WTC11 (cell line): ENCODE measurements around the gene BACE2. TPM values are rescaled to one million over a fixed set of nuclear protein-coding genes. Genes with fewer than 3 reads are reported as not detected.

Source experiments
- ATAC-seq: fragments of 200-7000 bp; cut with Tn5 transposase; 2 replicates; pipeline ENCODE4 v1.10.0; 2021; ENCODE audit warnings: mild to moderate bottlenecking, moderate library complexity
- CTCF ChIA-PET: fragments of 300-600 bp; sonication (Branson Sonifier 250); formaldehyde crosslinking; loops from one replicate; lab custom pipeline; 2021; ENCODE audit warnings: antibody characterized with exemption; lab: Charles Lee
- POLR2A ChIA-PET: fragments of 350-600 bp; sonication (Branson Sonifier 250); formaldehyde crosslinking; loops from one replicate; lab custom pipeline; 2021; ENCODE audit warnings: antibody characterized with exemption; lab: Charles Lee
- DNase-seq: peaks from one replicate; pipeline ENCODE4 v3.0.0; 2021; ENCODE audit warnings: low spot score
- H3K27ac Mint-ChIP-seq: 2 replicates; pipeline ENCODE4 v1.8.0; 2021; ENCODE audit warnings: mixed read lengths
- H3K27me3 Mint-ChIP-seq: 2 replicates; pipeline ENCODE4 v1.8.0; 2021; ENCODE audit warnings: low read depth, mild to moderate bottlenecking, moderate library complexity, mixed read lengths
- H3K36me3 Mint-ChIP-seq: 2 replicates; pipeline ENCODE4 v1.8.0; 2021; ENCODE audit warnings: mixed read lengths
- H3K4me1 Mint-ChIP-seq: 2 replicates; pipeline ENCODE4 v1.8.0; 2022; ENCODE audit warnings: mixed read lengths
- H3K4me3 Mint-ChIP-seq: 2 replicates; pipeline ENCODE4 v1.8.0; 2021; ENCODE audit warnings: mild to moderate bottlenecking, moderate library complexity, mixed read lengths
- H3K9me3 Mint-ChIP-seq: 2 replicates; pipeline ENCODE4 v1.8.0; 2021; ENCODE audit warnings: mixed read lengths
- AFF4 ChIP-seq: sonication (generic); formaldehyde crosslinking; IDR thresholded peaks from 2 replicates; pipeline ENCODE4 v1.8.1; 2023; ENCODE audit warnings: mild to moderate bottlenecking, missing genetic modification reagents, borderline replicate concordance
- ELF4 ChIP-seq: sonication (generic); formaldehyde crosslinking; IDR thresholded peaks from 2 replicates; pipeline ENCODE4 v1.8.1; 2022; ENCODE audit warnings: low read depth, mild to moderate bottlenecking, moderate library complexity, missing genetic modification reagents
- ERG ChIP-seq: fragments of 250-450 bp; sonication (Bioruptor Pico); IDR thresholded peaks from 2 replicates; pipeline ENCODE4 v1.8.0; 2021; ENCODE audit warnings: mild to moderate bottlenecking
- FOXP1 ChIP-seq: sonication (generic); formaldehyde crosslinking; IDR thresholded peaks from 2 replicates; pipeline ENCODE4 v1.8.0; 2022; ENCODE audit warnings: missing genetic modification reagents, mild to moderate bottlenecking, moderate library complexity, borderline replicate concordance
- FOXP4 ChIP-seq: sonication (generic); formaldehyde crosslinking; IDR thresholded peaks from 2 replicates; pipeline ENCODE4 v1.8.0; 2022; ENCODE audit warnings: mild to moderate bottlenecking, missing genetic modification reagents
- GABPB1 ChIP-seq: sonication (generic); formaldehyde crosslinking; IDR thresholded peaks from 2 replicates; pipeline ENCODE4 v1.8.1; 2023; ENCODE audit warnings: mild to moderate bottlenecking, missing genetic modification reagents
- MXD4 ChIP-seq: fragments of 250-450 bp; sonication (Bioruptor Pico); IDR thresholded peaks from 2 replicates; pipeline ENCODE4 v1.8.0; 2021; ENCODE audit warnings: mild to moderate bottlenecking, moderate library complexity, borderline replicate concordance
- NR3C1 ChIP-seq: sonication (generic); formaldehyde crosslinking; conservative IDR thresholded peaks from 2 replicates; pipeline ENCODE4 v1.8.1; 2023; ENCODE audit warnings: low read depth, mild to moderate bottlenecking, missing genetic modification reagents
- SOX15 ChIP-seq: fragments of 250-450 bp; sonication (Bioruptor Pico); IDR thresholded peaks from 2 replicates; pipeline ENCODE4 v1.9.0; 2021; ENCODE audit warnings: mild to moderate bottlenecking
- ZBTB43 ChIP-seq: sonication (generic); formaldehyde crosslinking; IDR thresholded peaks from 2 replicates; pipeline ENCODE4 v1.8.1; 2023; ENCODE audit warnings: mild to moderate bottlenecking, missing genetic modification reagents
- ZMAT4 ChIP-seq: fragments of 250-450 bp; sonication (Bioruptor Pico); IDR thresholded peaks from 2 replicates; pipeline ENCODE4 v1.9.0; 2021; ENCODE audit warnings: mild to moderate bottlenecking
- ZNF232 ChIP-seq: sonication (generic); formaldehyde crosslinking; IDR thresholded peaks from 2 replicates; pipeline ENCODE4 v1.8.0; 2022; ENCODE audit warnings: mild to moderate bottlenecking, missing genetic modification reagents
- ZNF263 ChIP-seq: sonication (generic); formaldehyde crosslinking; IDR thresholded peaks from 2 replicates; pipeline ENCODE4 v1.8.1; 2022; ENCODE audit warnings: low read depth, mild to moderate bottlenecking, moderate library complexity, missing genetic modification reagents
- total RNA-seq: library from RNA; stranded (reverse); gene quantifications from 3 replicates; pipeline ENCODE4 v1.2.3, GENCODE V29; 2021
- TF ChIP-seq, protein P1 (sequence below): sonication (generic); formaldehyde crosslinking; IDR thresholded peaks from 2 replicates; pipeline ENCODE4 v1.8.1; 2022; ENCODE audit warnings: mild to moderate bottlenecking, missing genetic modification reagents, moderate library complexity, borderline replicate concordance
- TF ChIP-seq, protein P2 (sequence below): sonication (generic); formaldehyde crosslinking; IDR thresholded peaks from 2 replicates; pipeline ENCODE4 v1.8.1; 2023; ENCODE audit warnings: mild to moderate bottlenecking, missing genetic modification reagents
- TF ChIP-seq, protein P3 (sequence below): fragments of 200-600 bp; IDR thresholded peaks from 2 replicates; pipeline ENCODE4 v1.8.0; 2022; ENCODE audit warnings: antibody characterized with exemption

Gene BACE2
- total RNA-seq, 1 experiment from 2014 or later, result 9.8 TPM

- TF ChIP-seq FOXP4 (CRISPR knock-in tag), result no peak
- TF ChIP-seq MXD4, result no peak
- TF ChIP-seq, protein P1, sequence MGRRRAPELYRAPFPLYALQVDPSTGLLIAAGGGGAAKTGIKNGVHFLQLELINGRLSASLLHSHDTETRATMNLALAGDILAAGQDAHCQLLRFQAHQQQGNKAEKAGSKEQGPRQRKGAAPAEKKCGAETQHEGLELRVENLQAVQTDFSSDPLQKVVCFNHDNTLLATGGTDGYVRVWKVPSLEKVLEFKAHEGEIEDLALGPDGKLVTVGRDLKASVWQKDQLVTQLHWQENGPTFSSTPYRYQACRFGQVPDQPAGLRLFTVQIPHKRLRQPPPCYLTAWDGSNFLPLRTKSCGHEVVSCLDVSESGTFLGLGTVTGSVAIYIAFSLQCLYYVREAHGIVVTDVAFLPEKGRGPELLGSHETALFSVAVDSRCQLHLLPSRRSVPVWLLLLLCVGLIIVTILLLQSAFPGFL (CRISPR knock-in tag), result no peak
- TF ChIP-seq, all 79 proteins: peak for 0
Measured at GRCh38 chr21:41149199-41149598, 18.8 kb upstream of the BACE2 start (continued).

GRCh38 chr21:41152147-41152546 is 15.8 kb upstream of the BACE2 start:
- ATAC-seq, result no peak
- TF ChIP-seq FOXP1 (CRISPR knock-in tag) (no peak), ERG (CRISPR knock-in tag) (no peak)
- TF ChIP-seq, protein P2, sequence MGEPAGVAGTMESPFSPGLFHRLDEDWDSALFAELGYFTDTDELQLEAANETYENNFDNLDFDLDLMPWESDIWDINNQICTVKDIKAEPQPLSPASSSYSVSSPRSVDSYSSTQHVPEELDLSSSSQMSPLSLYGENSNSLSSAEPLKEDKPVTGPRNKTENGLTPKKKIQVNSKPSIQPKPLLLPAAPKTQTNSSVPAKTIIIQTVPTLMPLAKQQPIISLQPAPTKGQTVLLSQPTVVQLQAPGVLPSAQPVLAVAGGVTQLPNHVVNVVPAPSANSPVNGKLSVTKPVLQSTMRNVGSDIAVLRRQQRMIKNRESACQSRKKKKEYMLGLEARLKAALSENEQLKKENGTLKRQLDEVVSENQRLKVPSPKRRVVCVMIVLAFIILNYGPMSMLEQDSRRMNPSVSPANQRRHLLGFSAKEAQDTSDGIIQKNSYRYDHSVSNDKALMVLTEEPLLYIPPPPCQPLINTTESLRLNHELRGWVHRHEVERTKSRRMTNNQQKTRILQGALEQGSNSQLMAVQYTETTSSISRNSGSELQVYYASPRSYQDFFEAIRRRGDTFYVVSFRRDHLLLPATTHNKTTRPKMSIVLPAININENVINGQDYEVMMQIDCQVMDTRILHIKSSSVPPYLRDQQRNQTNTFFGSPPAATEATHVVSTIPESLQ, result no peak
- H3K27me3 Mint-ChIP-seq, result peaks cover 27% of the 10 kb centered on the region
- H3K27ac Mint-ChIP-seq, result no peak overlapping the region
- ChIA-PET CTCF (no interaction called here), POLR2A (no interaction called here)
- DNase-seq, result no peak
- peaks cover 6% of the 10 kb centered on the region for H3K9me3 Mint-ChIP-seq
- H3K36me3 Mint-ChIP-seq, result no peaks in the 10 kb centered on the region
- no peak overlapping the region for H3K4me3 Mint-ChIP-seq
- peaks cover 15% of the 10 kb centered on the region for H3K4me1 Mint-ChIP-seq

DNA sequence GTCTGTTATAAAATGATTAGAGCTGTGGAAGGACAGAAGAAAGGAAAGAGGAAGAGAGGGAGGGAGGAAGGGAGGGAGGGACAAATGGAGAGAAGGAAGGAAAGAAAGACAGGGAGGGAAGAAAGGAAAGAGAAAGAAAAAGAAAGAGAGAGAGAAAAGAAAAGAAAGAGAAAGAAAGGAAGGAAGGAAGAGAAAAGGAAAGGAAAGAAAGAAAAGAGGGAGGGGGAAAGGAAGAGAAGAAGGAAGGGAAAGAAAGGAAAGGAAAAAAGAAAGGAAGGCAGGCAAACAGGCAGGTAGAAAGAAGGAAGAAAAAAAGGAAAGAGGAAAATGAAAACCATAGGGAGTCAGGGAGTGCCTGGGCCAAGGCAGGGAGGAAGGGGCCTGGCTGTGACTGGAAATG is 14.5 kb upstream of the BACE2 start:
- peaks cover 7% of the 10 kb centered on the region for H3K36me3 Mint-ChIP-seq
- CTCF ChIA-PET, result interaction anchor here (1.1 kb wide), 1 partner anchor 17 kb away, joined by 4 read pairs; no protein-coding TSS in a partner anchor
- H3K27me3 Mint-ChIP-seq, result peaks cover 19% of the 10 kb centered on the region
- TF ChIP-seq ELF4 (CRISPR knock-in tag), result no peak
- TF ChIP-seq NR3C1 (CRISPR knock-in tag), result no peak
- TF ChIP-seq GABPB1 (CRISPR knock-in tag), result no peak
- TF ChIP-seq, protein P3, sequence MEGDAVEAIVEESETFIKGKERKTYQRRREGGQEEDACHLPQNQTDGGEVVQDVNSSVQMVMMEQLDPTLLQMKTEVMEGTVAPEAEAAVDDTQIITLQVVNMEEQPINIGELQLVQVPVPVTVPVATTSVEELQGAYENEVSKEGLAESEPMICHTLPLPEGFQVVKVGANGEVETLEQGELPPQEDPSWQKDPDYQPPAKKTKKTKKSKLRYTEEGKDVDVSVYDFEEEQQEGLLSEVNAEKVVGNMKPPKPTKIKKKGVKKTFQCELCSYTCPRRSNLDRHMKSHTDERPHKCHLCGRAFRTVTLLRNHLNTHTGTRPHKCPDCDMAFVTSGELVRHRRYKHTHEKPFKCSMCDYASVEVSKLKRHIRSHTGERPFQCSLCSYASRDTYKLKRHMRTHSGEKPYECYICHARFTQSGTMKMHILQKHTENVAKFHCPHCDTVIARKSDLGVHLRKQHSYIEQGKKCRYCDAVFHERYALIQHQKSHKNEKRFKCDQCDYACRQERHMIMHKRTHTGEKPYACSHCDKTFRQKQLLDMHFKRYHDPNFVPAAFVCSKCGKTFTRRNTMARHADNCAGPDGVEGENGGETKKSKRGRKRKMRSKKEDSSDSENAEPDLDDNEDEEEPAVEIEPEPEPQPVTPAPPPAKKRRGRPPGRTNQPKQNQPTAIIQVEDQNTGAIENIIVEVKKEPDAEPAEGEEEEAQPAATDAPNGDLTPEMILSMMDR, result no peak
- TF ChIP-seq ZMAT4 (CRISPR knock-in tag), result no peak
- TF ChIP-seq ZBTB43 (CRISPR knock-in tag), result no peak
- TF ChIP-seq SOX15 (CRISPR knock-in tag), result no peak
- TF ChIP-seq AFF4, result no peak
- TF ChIP-seq ZNF263 (CRISPR knock-in tag), result no peak
- TF ChIP-seq, protein P2, result no peak
- TF ChIP-seq ZNF232 (CRISPR knock-in tag), result no peak

More for the DNA sequence above, 14.5 kb upstream of the BACE2 start:
- ATAC-seq (no peak), DNase-seq (no peak)
- Mint-ChIP-seq H3K4me1 (peaks cover 2% of the 10 kb centered on the region), H3K9me3 (peaks cover 13% of the 10 kb centered on the region), H3K4me3 (no peak overlapping the region), H3K27ac (no peak overlapping the region)
- POLR2A ChIA-PET, result no interaction called here
